H9 (cell line): Measurements from ENCODE around the gene KRTAP6-1. TPM values are rescaled to one million over a fixed set of nuclear protein-coding genes. Genes with fewer than 3 reads are reported as not detected.

ENCODE experiments used
- DNase-seq: peaks from one replicate; pipeline ENCODE4 v3.0.0-alpha.2; 2017
- H2AFZ ChIP-seq: one replicate; pipeline ENCODE4 v1.6.1; 2013; ENCODE audit warnings: mild to moderate bottlenecking, low read length, control low read depth, moderate library complexity
- H2AK5ac ChIP-seq: 2 replicates; pipeline ENCODE4 v1.6.1; 2013; ENCODE audit warnings: low read length, control low read depth, mixed read lengths; ENCODE audit not compliant: insufficient read length
- H2BK120ac ChIP-seq: one replicate; pipeline ENCODE4 v1.6.1; 2013; ENCODE audit warnings: low read depth, mild to moderate bottlenecking, low read length, control low read depth, inconsistent platforms; ENCODE audit not compliant: poor library complexity, severe bottlenecking
- H2BK12ac ChIP-seq: 2 replicates; pipeline ENCODE4 v1.6.1; 2013; ENCODE audit warnings: low read length, control low read depth, mixed read lengths, low read depth; ENCODE audit not compliant: insufficient read length
- H2BK15ac ChIP-seq: 2 replicates; pipeline ENCODE4 v1.6.1; 2013; ENCODE audit warnings: low read depth, low read length, control low read depth
- H2BK20ac ChIP-seq: one replicate; pipeline ENCODE4 v1.6.1; 2013; ENCODE audit warnings: low read depth, mild to moderate bottlenecking, low read length, control low read depth, inconsistent platforms; ENCODE audit not compliant: poor library complexity, severe bottlenecking
- H2BK5ac ChIP-seq: 2 replicates; pipeline ENCODE4 v1.6.1; 2013; ENCODE audit warnings: low read length, control low read depth, mixed read lengths; ENCODE audit not compliant: insufficient read length
- H3K14ac ChIP-seq: 2 replicates; pipeline ENCODE4 v1.6.1; 2013; ENCODE audit warnings: low read length, control low read depth; ENCODE audit not compliant: insufficient read depth
- H3K18ac ChIP-seq: 2 replicates; pipeline ENCODE4 v1.6.1; 2013; ENCODE audit warnings: low read depth, mild to moderate bottlenecking, mixed read lengths, low read length, control low read depth; ENCODE audit not compliant: insufficient read length
- H3K23ac ChIP-seq: 2 replicates; pipeline ENCODE4 v1.6.1; 2013; ENCODE audit warnings: low read length, control low read depth, mixed read lengths, low read depth; ENCODE audit not compliant: insufficient read length
- H3K23me2 ChIP-seq: 2 replicates; pipeline ENCODE4 v1.6.1; 2013; ENCODE audit warnings: low read depth, mild to moderate bottlenecking, mixed read lengths, low read length, control low read depth; ENCODE audit not compliant: insufficient read length, poor library complexity, severe bottlenecking
- H3K27ac ChIP-seq: 2 replicates; pipeline ENCODE4 v1.5.1; 2013; ENCODE audit warnings: low read length, control low read depth, mixed read lengths, low read depth; ENCODE audit not compliant: insufficient read length
- H3K27me3 ChIP-seq: 2 replicates; pipeline ENCODE4 v1.6.1; 2013; ENCODE audit warnings: low read length, control low read depth, inconsistent platforms; ENCODE audit not compliant: insufficient read depth
- H3K4ac ChIP-seq: 2 replicates; pipeline ENCODE4 v1.6.1; 2013; ENCODE audit warnings: low read depth, mild to moderate bottlenecking, control low read depth, inconsistent platforms, low read length, moderate library complexity
- H3K4me1 ChIP-seq: 2 replicates; pipeline ENCODE4 v1.6.1; 2013; ENCODE audit warnings: low read length, control low read depth, inconsistent platforms; ENCODE audit not compliant: insufficient read depth
- H3K4me2 ChIP-seq: 2 replicates; pipeline ENCODE4 v1.6.1; 2013; ENCODE audit warnings: low read length, control low read depth, mixed read lengths; ENCODE audit not compliant: insufficient read length, insufficient read depth
- H3K56ac ChIP-seq: 2 replicates; pipeline ENCODE4 v1.6.1; 2013; ENCODE audit warnings: low read depth, mild to moderate bottlenecking, mixed read lengths, low read length, control low read depth; ENCODE audit not compliant: insufficient read length
- H3K79me1 ChIP-seq: 2 replicates; pipeline ENCODE4 v1.6.1; 2013; ENCODE audit warnings: low read depth, mild to moderate bottlenecking, moderate library complexity, low read length, control low read depth, inconsistent platforms; ENCODE audit not compliant: insufficient read depth, poor library complexity, severe bottlenecking
- H3K79me2 ChIP-seq: 2 replicates; pipeline ENCODE4 v1.6.1; 2013; ENCODE audit warnings: low read length, control low read depth, inconsistent platforms; ENCODE audit not compliant: insufficient read depth
- H3K9ac ChIP-seq: 2 replicates; pipeline ENCODE4 v1.6.1; 2013; ENCODE audit warnings: low read length, control low read depth, mixed read lengths; ENCODE audit not compliant: insufficient read length; ENCODE audit errors: extremely low read depth
- H3K9me3 ChIP-seq: one replicate; pipeline ENCODE4 v1.6.1; 2013; ENCODE audit warnings: low read depth, low read length, inconsistent platforms; ENCODE audit not compliant: control insufficient read depth
- H3T11ph ChIP-seq: one replicate; pipeline ENCODE4 v1.6.1; 2013; ENCODE audit warnings: mild to moderate bottlenecking, low read length, control low read depth, inconsistent platforms
- H4K20me1 ChIP-seq: one replicate; pipeline ENCODE4 v1.6.1; 2013; ENCODE audit not compliant: control insufficient read depth, insufficient read length, insufficient read depth
- H4K5ac ChIP-seq: 2 replicates; pipeline ENCODE4 v1.6.1; 2013; ENCODE audit warnings: low read depth, mild to moderate bottlenecking, mixed read lengths, low read length, control low read depth; ENCODE audit not compliant: insufficient read length
- H4K8ac ChIP-seq: replicated peaks from 2 replicates; pipeline ENCODE4 v1.6.1; 2013; ENCODE audit warnings: low read length, control low read depth, mixed read lengths, low read depth; ENCODE audit not compliant: insufficient read length
- H4K91ac ChIP-seq: 2 replicates; pipeline ENCODE4 v1.6.1; 2013; ENCODE audit warnings: low read depth, mild to moderate bottlenecking, moderate library complexity, mixed read lengths, low read length, control low read depth; ENCODE audit not compliant: insufficient read length
- H3K27ac Mint-ChIP-seq, 3 experiments: 2 replicates in 2 of 3; 3 replicates in 1 of 3; pipeline ENCODE4 v1.8.0; 2020 to 2021; ENCODE audit warnings: mixed read lengths in 3 of 3, mild to moderate bottlenecking in 1 of 3, moderate library complexity in 1 of 3
- H3K27me3 Mint-ChIP-seq: 2 replicates; pipeline ENCODE4 v1.8.0; 2021; ENCODE audit warnings: low read depth, mild to moderate bottlenecking, moderate library complexity, mixed read lengths
- H3K36me3 Mint-ChIP-seq, 3 experiments: 2 replicates in 2 of 3; 3 replicates in 1 of 3; pipeline ENCODE4 v1.8.0; 2020 to 2021; ENCODE audit warnings: low read depth in 3 of 3, mixed read lengths in 3 of 3; ENCODE audit not compliant: insufficient read depth in 1 of 3
- H3K4me1 Mint-ChIP-seq, 2 experiments: 2 replicates each; pipeline ENCODE4 v1.8.0; 2020; ENCODE audit warnings: mixed read lengths in 2 of 2
- H3K4me3 Mint-ChIP-seq, 2 experiments: 2 replicates in 1 of 2; 3 replicates in 1 of 2; pipeline ENCODE4 v1.8.0; 2020 to 2021; ENCODE audit warnings: mild to moderate bottlenecking in 2 of 2, mixed read lengths in 2 of 2, moderate library complexity in 1 of 2
- H3K9me3 Mint-ChIP-seq, 2 experiments: 2 replicates in 1 of 2; 3 replicates in 1 of 2; pipeline ENCODE4 v1.8.0; 2020; ENCODE audit warnings: mild to moderate bottlenecking in 2 of 2, mixed read lengths in 2 of 2, moderate library complexity in 1 of 2
- CTCF ChIP-seq: fragments of 200-600 bp; sonication (generic); conservative IDR thresholded peaks from 3 replicates; pipeline ENCODE4 v1.8.0; 2021; ENCODE audit warnings: antibody characterized with exemption, mild to moderate bottlenecking
- WGBS: extraction: QIAGEN DNeasy Blood & Tissue Kit; methylation state at CpG from one replicate; pipeline ENCODE4 v1.1.7; 2013; ENCODE audit warnings: missing lambda C conversion rate, low lambda C conversion rate, mixed read lengths; ENCODE audit not compliant: insufficient read length; ENCODE audit errors: extremely low coverage; 5-methylcytosine and 5-hydroxymethylcytosine counted together
- total RNA-seq: library from RNA; stranded (reverse); gene quantifications from 2 replicates; pipeline ENCODE4 v1.2.1, GENCODE V29; 2021

The KRTAP6-1 gene
- total RNA-seq, 1 experiment from 2014 or later = not detected

DNA sequence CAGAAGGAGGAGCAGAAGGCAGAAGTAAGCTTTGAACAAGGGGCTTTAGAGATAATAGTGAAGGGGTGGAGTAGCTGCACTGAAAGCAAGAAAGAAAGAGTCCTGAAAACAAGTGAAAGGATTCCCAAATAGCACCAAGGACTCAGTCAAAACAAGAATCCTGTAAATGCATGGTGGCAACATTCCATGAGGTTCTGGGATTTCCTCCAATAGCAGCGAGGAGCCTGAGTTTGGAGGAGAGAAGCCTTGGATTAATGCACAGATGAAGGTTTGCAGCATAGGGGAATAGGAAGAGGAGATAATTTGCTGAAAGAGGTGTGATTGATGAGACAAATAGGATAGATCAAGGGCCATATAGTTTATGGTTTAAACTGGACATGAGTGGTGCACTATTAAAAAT is 34.4 kb downstream of the KRTAP6-1 start:
- H4K8ac ChIP-seq = no peak overlapping the region
- WGBS = no CpG with 5 or more reads among the region's 1 CpG
- no peak overlapping the region for H4K5ac ChIP-seq
- H3K4me2 ChIP-seq = no peak overlapping the region
- H3K4me1 ChIP-seq = no peaks in the 10 kb centered on the region
- H3K4me1 Mint-ChIP-seq = no peaks in the 10 kb centered on the region
- no peak overlapping the region for H2BK20ac ChIP-seq
- no peaks in the 10 kb centered on the region for H3K79me2 ChIP-seq
- no peak overlapping the region for H3T11ph ChIP-seq
- H4K20me1 ChIP-seq = no peaks in the 10 kb centered on the region
- H3K79me1 ChIP-seq = no peaks in the 10 kb centered on the region
- no peak overlapping the region for H3K27ac Mint-ChIP-seq
- no peaks in the 10 kb centered on the region; the same call in 1 of the 2 replicates for H3K27me3 Mint-ChIP-seq
- no peak overlapping the region for H2AFZ ChIP-seq
- peaks cover 0 to 3% of the 10 kb centered on the region in 2 experiments; a peak in 1 of 5 replicates for H3K9me3 Mint-ChIP-seq
- no peak overlapping the region for H2BK5ac ChIP-seq
- DNase-seq = no peak
- H3K27me3 ChIP-seq = no peaks in the 10 kb centered on the region
- H3K18ac ChIP-seq = no peak overlapping the region
- H2BK120ac ChIP-seq = no peak overlapping the region
- H3K14ac ChIP-seq = no peak overlapping the region
- H2BK15ac ChIP-seq = no peak overlapping the region
- H3K9ac ChIP-seq = no peak overlapping the region
- H2BK12ac ChIP-seq = no peak overlapping the region
- H2AK5ac ChIP-seq = no peak overlapping the region
- no peak overlapping the region for H3K27ac ChIP-seq
- TF ChIP-seq CTCF = no peak
- H3K4me3 Mint-ChIP-seq = no peak overlapping the region
- H3K36me3 Mint-ChIP-seq = peaks cover 0 to 13% (median 0%) of the 10 kb centered on the region in 3 experiments; a peak in 2 of 7 replicates
- H3K23me2 ChIP-seq = no peaks in the 10 kb centered on the region
- no peak overlapping the region for H4K91ac ChIP-seq
- H3K23ac ChIP-seq = no peak overlapping the region
- no peak overlapping the region for H3K56ac ChIP-seq
- no peaks in the 10 kb centered on the region for H3K9me3 ChIP-seq
- no peak overlapping the region for H3K4ac ChIP-seq
